T47D (cell line): Measurements from ENCODE around the gene S100B.
"Not testable (repeated sequence)": the region's sequence is repeated elsewhere in the genome, so short reads cannot be mapped to it uniquely, and the experiment has no call there.

Experiments used
- DNase-seq, 2 experiments: peaks; one replicate each; pipeline versions ENCODE4 v3.0.0 to v3.0.0-alpha.2; 2011 to 2012; ENCODE audit warnings: low read depth in 1 of 2, low spot score in 1 of 2
- JUND ChIP-seq: IDR thresholded peaks from 2 replicates; pipeline ENCODE4 v1.6.1; 2012; ENCODE audit warnings: low read depth
- in situ Hi-C: cut with HindIII; loops from 2 replicates; pipeline ENCODE4 v1.10.0; 2016; ENCODE audit warnings: low sequenced_read_pairs, low pct_unique_long_range_greater_than_20kb

The S100B gene

DNA sequence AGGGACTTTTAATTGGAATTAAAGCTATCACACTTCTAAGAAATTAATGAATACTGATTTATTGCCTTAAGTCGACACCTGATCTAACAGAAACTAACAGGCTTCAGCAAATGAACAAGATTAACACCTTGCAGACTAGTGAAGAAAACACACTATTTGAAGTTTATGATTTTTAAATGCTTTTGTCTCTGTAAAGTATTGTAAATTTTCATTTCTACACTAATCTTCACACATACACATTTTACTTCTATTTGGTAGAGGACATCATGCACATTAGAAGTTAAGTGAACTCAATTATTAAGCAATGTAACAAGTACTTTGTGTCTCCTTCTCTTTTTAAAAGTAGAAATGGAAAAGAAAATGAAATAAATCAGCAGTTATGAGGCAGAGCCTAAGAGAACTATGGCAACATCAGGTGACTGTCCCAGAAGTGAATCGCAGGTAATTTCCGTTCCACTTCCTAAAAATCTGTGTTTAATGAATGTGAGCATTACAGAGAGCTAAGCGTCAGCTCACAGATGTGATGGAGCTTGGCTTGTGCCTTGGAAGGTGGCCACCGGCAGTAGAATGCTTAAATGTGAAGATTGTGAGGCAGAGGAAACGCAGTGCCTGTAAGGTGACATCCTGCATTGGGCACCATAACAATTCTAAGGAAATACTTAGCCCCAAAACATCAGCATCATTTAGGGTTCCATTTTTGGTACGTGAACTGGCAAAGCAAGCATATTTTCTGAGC is 31.8 kb upstream of the S100B start:
- no peak for TF ChIP-seq JUND
- in situ Hi-C loops: no loop called here

GRCh38 chr21:46636181-46636512 is 31.3 kb upstream of the S100B start:
- DNase-seq: no peak
- in situ Hi-C loops: no loop called here
- TF ChIP-seq JUND: no peak

More for the DNA sequence above, 31.8 kb upstream of the S100B start:
- DNase-seq: no peak

- TF ChIP-seq JUND: no peak
- in situ Hi-C loops: no loop called here
- peak; percentile 97 to 99 for DNase-seq
Measured at GRCh38 chr21:46635324-46636180, 30.7 kb upstream of the S100B start, which contains the start of gene PRMT2. PRMT2 (plus strand) TSS chr21:46635674; CDS start chr21:46636952, 1,278 bp downstream.

DNA sequence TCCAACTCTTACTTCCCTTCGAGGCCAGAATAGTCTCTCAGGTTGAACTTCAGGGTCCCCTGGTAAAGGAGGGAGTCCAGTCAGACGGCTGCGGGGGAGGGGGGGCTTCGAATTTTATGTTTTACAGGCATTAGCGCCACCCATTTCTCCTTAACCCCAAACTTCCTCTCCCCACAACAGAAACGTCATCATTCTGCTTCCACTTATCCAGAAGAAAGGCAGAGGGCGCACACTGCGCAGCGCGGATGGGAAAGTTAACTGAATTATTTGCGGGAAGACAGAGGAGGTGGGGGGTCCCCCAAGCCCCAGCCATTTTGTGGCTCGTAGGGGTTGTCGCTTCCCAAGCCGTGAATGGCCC is 30.1 kb upstream of the S100B start:
- peak; percentile 58 to 87 for DNase-seq
- in situ Hi-C loops: no loop called here
- no peak for TF ChIP-seq JUND

- no peak for TF ChIP-seq JUND
- in situ Hi-C loops: no loop called here
- no peak for DNase-seq
Measured at GRCh38 chr21:46634427-46634826, 29.5 kb upstream of the S100B start.

DNA sequence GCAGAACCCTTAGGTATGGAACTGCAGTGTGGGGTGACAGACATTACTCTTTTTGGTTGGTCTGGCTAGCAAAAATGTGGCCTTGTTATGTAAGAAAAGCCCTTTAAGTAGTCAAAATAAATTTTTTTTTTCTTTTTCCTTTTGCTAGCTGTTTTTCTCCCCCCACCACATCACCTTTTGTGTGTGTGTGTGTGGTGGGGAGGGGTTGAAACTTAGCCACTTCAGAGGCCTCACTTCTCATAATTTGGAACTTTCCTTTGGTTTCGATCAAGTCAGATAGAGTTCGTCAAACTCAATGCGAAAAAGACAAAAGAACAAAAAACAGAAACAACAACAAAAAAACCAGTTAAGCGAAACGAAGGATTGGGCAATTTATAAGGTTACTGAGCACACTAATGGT is 28.7 kb upstream of the S100B start:
- in situ Hi-C loops: no loop called here
- DNase-seq: no peak
- TF ChIP-seq JUND: no peak

DNA sequence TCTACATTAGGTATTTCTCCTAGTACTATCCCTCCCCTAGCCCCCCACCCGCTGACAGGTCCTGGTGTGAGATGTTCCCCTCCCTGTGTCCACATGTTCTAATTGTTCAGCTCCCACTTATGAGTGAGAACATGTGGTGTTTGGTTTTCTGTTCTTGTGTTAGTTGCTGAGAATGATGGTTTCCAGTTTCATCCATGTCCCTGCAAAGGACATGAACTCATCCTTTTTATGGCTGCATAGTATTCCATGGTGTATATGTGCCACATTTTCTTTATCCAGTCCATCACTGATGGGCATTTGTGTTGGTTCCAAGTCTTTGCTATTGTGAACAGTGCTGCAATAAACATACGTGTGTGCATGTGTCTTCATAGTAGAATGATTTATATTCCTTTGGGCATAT is 26.0 kb upstream of the S100B start:
- in situ Hi-C loops, DNase-seq: not testable (repeated sequence)

- TF ChIP-seq JUND: no peak
- in situ Hi-C loops: no loop called here
- DNase-seq: no peak
Measured at GRCh38 chr21:46628868-46629267, 24.0 kb upstream of the S100B start.

DNA sequence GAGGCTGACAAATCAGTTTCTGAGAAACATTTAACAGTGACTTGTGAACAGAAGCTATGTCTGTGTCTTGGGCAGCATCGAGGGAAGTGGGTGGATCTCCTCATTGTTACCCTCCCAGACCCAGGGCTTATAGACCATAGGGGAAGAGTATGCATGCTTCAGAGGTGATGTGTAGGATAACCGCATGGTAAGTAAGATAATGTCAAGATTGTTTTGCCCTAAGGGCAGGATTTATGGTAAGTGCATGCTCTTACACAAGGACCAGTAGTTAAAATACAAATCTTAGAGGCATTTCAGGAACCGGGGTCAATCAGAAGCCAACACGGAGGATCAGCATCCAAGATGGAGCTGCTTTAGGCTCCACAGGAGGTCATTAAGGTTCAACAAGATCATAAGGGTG is 22.8 kb upstream of the S100B start:
- in situ Hi-C loops: no loop called here
- no peak for TF ChIP-seq JUND
- no peak for DNase-seq

GRCh38 chr21:46626975-46627501 is 22.2 kb upstream of the S100B start:
- in situ Hi-C loops: no loop called here
- DNase-seq: no peak
- no peak for TF ChIP-seq JUND

- in situ Hi-C loops: no loop called here
- TF ChIP-seq JUND: no peak
- DNase-seq: no peak
Measured at GRCh38 chr21:46626536-46626935, 21.7 kb upstream of the S100B start.

DNA sequence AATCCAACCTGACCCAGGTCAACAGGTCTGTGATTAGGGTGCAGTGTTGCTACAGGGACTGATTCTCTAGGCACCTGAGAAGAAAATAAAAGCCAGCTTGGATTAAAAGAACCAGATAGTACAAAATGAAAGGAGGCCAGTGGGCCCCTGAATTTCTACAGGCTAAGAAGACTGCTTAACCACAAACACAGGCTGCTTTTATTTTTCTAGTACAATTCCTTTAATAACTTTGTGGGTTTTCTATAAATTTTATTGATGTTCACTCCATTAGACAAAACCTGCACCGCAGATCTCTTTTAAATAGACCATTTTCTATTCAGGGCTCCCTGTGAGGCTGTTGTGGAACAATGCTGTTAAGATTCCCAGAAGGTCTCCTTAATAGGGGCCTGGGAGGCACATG is 20.9 kb upstream of the S100B start:
- in situ Hi-C loops: no loop called here
- DNase-seq: no peak
- no peak for TF ChIP-seq JUND

- in situ Hi-C loops: no loop called here
- no peak for DNase-seq
- no peak for TF ChIP-seq JUND
Measured at GRCh38 chr21:46624050-46624449, 19.2 kb upstream of the S100B start.
